NCI-H1105 (cell line): Measurements from ENCODE around the gene TPMT.
"Not testable (repeated sequence)": the region's sequence is repeated elsewhere in the genome, so short reads cannot be mapped to it uniquely, and the experiment has no call there.

Experiments used
- DNase-seq: peaks from one replicate; lab custom pipeline; 2025; lab: John Stamatoyannopoulos, UW

The TPMT gene

DNA sequence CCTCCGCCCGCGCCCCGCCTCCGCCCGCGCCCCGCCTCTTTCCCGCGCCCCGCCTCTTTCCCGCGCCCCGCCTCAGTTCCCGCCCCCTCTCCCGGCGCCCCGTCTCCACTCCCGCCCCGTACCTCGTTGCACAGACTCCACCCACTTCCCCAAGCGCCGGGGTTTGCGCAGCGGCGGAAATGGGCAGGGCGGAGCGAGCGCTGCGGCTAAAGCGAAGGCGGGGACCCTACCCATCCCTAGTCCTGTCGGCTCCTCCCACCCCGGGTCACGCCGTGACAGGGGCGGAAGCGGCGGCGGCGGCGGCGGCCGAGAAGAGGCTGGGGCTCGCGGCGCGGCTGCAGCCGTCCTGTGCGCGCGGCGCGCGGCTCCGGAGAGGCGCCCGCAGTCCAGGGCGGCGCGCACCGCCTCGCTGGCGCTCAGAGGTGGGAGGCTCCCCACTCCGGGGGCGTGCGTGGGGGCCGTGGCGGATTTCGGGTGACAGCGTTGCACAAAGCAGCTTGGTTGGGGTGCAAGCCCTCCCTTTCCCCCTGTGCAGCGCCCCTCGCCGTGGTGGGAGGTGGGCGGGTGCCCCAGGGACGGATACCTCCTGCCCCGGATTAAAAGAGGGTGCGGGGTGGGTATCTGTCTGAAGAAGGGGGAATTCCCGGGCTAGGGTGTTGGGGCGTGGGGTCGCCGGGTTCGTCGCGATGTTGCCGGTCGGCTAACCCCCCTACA, 430 bp upstream of the TPMT start, which contains the start of gene KDM1B:
Gene KDM1B (plus strand): TSS at position 273 of the 714 bp plus-strand sequence. CDS start 4,474 bp downstream, outside the sequence.
- peak; percentile 99 for DNase-seq

DNA sequence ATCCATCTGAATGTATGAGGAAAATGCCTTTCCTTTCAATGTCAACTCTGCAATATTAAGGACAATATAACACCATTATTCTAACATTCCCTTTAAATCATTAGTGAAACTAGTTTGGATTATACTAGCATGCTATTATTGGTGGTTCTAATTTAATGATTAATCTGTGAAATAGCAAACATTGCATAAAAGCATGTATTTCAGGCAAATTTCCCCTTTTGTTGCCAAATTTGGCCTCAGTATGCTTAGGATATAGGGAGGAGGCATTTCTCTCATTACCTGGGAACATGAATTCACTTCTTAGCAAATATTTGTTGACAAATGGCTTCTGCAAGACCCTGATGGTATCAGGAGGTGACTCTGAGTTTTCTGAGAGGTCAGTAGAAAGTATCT, 1.6 kb downstream of the TPMT start:
- DNase-seq, result no peak

DNA sequence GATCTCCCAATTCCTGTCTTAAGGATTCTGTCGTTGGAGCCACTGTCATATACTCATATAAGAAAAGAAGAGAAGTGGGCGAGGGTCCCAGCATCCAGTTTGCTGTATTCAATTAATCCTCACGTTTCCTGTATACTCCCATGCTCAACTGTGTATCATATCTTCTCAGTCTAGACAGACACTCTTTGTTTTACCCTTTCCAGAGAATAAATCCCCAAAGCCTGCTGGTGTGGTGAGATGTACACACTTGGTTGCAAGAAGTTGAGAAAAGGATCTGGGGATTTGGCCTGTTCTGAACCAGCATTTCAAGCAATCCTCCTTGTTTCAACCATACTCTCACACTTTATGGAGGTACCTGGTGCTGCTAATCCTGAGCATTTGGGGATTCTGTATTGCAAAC, 3.1 kb downstream of the TPMT start:
- no peak for DNase-seq

DNA sequence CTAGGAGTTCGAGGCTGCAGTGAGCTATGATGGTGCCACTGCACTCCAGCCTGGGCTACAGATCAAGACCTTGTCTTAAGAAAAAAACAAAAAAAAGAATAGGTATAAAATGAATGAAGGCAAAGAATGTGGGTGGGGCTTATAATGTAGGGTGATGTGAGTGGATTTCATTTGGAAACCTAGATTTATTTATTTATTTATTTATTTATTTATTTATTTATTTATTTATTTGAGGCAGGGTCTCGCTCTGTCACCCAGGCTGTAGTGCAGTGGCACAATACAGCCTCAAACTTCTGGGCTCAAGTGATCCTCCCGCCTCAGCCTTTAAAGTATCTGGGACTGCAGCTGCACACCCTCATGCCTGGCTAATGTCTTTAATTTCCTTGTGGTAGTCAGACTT, 3.5 kb downstream of the TPMT start:
- not testable (repeated sequence) for DNase-seq

DNA sequence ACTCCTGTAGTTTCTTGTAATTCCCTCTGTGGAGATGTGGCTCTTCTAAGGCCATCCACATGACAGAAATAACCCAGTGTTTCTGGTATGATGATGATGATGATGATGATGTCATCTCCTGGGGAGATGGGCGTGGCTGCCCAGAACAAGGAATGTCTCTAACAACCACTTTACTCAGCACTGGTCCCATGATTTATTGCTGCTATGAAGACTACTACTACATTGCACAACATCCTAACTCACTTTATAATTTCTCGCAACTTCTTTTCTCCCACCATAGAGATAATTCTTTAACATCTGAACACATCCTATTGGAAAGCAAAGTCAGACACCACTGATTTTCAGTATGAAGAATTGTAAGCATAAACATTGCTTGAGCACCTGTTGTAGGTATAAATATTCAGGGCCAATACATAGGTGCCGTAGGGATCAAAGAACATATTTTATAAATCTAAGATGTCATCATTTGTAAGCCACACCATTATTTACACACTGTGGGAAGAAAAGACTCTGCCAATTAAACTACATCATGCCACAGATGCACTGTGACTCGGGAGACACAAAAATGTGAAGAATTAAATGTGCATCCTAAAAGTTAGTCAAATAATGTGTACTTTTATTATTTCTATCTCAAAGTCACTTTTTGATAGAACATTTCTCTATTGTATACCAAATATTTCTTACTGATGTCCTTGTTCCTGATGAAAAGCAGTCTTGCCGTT, 6.4 kb downstream of the TPMT start:
- DNase-seq, result no peak

DNA sequence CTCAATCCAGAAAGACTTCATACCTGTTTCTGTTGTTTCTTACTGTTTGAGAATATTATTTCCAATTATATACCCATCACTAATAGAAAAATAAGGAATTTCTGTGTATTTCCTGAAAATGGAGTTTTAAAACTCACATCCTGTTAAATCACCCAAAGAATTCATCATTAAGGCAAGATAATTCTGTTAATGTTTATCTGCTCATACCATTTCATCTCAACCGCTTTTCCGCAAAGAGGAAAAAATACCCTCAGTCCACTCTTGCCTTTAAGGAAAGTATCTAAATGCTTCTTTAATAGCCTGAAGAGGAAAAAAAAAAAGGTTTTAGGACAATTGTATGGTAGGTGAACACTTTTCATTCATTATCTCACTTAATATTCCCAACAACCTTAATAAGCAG, 7.3 kb downstream of the TPMT start:
- DNase-seq, result no peak

DNA sequence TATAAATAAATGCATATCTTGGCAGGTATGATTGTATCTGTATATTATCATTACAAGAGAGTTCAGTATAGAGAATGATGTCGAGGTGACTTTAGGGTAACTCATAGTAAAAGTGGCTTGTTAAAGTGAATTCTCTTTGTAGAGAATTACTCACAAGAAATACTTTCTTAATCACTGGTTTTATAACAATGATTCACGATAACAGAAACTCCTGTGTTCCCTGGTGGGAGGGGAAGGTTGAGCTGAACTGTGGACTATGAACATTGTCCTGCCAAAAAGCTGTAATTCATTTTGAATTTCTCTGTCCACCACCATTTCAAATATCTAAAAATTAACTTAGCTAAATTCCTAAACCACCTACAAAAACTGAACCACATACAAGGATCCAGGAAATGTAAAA, 7.7 kb downstream of the TPMT start:
- no peak for DNase-seq

DNA sequence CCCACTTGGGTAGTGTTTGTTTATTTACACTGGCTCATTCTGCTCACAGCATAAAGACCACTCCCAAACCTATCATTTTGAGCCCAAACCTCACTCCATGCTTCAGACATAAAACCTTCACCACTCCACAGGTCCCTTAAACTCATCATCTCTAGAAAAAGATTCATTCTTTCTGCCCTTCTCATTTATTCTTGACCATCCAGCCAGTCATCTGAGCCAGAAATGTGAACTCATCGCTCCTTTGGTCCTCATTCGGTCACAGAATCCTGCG, 12.4 kb downstream of the TPMT start:
- DNase-seq, result peak; percentile 65

DNA sequence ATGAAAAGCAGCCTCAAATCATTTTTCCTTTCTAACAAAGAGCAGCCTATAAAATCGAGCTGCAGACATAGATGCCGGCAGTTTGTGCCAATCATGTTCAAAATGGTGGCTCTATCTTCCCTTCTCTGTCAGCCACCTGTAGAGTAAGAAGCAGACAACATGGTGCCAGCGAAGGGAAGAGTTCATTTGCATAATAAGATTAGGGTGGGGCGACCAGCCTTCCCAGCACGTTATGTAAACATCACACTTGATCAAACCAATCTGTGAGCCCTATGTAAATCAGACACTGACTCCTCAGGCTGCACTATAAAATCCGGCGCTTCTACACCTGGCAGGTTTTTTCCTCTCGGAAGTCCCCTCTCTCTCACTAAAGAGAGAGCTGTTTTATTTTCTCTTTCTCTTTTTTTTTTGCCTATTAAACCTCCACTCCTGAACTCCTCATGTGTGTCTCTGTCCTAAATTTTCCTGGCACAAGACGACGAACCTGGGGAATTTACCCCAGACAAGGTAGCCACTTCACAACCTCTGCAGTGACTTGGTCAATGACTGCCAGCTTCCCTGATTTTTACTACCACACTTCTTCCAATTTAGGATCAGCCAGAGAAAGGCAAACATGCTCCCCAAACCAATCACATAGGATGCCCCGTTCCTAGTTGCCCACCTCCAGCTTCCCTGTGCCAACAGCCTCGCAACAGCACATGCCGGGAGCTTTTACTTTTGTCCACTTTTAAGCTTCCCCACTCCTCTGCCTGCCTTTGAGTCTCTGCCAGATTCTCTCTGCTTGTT, 12.9 kb downstream of the TPMT start:
- peak; percentile 95 for DNase-seq

DNA sequence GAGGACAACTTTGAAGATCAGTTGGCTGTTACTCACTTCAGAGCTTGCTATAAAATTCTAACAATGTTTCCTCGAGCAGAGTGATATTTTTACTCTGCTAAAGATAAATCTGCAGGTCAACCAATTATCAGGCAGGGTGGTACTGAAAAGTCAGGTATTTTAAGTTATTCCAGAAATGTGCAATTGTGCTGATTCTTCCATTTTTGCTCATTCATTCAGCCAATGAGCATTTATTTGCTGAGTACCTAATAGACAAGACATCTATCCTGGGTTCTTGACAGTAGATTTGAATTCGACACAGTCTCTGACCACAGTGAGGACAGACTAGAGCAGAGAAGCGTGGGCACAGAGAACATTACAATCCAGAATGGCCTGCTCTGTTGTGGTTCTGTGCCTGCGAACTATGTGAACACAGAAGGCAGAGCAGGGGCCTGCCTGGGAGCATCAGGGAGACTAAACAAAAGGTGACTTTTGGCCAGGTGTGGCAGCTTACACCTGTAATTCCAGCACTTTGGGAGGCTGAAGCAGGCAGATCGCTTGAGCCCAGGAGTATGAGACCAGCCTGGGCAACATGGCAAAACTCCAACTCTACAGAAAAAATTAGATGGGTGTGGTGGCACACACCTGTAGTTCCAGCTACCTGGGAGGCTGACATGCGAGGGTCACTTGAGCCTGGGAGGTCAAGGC, 14.8 kb downstream of the TPMT start:
- no peak for DNase-seq

DNA sequence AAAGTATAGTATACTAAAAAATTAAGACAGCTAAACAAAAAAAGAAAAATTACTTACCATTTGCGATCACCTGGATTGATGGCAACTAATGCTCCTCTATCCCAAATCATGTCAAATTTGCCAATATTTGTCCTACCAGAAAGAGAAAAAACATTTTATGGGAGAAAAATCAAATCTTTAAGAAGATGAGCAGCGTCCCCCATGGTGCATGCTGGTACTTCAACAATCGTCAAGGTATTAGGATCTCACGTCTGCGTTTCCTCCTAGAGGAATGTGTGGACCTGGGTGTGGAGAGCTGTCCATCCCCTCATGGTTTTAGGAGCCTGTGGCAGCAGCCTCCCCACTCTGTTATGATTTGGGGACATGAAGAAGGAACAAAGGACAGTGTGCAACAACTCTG, 16.0 kb downstream of the TPMT start:
- no peak for DNase-seq

DNA sequence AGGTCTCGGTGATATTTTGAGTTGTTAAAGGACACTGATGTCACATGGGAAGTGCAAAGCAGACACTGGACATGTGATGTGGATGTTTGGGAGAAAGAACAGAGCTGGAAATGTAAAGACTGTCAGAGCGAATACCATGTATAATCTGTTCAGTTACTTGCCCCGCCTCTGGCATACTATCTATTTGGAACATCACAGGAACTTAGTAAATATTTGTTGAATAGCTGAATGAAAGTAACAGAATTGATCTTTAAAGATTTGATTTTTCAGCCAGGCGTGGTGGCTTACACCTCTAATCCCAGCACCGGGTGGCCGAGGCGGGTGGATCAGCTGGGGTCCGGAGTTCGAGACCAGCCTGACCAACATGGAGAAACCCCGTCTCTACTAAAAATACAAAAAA, 18.6 kb downstream of the TPMT start:
- no peak for DNase-seq

DNA sequence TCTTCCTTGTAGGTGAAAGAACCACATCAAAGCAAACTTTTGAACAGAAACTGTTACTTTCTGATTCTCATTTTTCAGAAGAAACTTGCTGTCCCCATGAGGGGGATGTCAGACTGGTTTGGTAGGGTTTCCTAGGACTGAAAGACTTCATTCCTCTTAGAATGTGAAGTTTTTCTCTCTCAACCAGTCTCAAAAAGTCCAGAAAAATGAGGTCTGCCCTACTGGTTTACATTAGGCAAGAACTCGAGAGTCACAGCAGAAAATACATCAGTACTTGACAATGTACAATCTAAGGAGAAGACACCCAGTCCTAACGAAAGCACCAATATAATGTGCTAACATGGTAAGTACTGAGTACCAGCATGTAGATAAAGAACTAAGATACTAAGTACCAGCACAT, 19.7 kb downstream of the TPMT start:
- DNase-seq, result no peak

DNA sequence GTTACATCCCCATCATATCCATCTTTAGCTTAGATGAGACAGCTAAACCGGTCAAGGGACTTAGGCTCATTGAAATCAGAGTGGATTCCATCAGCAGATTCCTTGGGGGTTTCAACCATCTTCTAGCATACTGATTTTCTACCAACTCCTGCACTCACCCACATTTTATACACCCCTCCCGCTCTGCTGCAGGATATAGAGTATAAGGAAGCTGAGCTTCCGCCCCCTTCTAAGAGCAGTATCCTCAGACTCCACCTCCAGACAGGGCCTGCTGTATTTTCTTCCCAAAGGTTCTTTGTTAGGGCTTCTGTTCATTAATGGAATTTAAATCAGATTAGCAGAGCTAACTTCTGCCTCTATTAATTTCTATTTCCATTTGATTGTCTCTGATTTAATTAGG, 22.5 kb downstream of the TPMT start:
- no peak for DNase-seq

DNA sequence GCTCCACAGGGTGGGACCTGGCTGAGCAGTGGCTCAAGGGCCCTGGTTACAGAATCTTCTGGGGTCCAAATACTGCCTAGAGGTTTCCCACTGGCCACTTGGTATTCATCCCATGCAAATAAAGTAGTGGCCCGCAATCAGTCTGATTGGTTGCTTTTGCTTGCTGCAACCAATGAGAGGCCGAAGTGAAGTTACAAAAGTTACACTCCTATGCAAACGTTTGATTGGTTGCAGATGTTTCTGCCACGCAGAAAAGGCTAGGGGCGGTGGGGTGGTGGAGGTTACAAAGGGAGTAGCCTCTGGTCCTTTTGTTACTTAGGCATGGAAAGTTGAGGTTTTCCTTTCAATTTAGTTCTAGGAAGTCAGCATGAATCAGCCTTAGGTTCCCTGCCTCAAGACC, 28.8 kb downstream of the TPMT start:
- DNase-seq, result no peak

DNA sequence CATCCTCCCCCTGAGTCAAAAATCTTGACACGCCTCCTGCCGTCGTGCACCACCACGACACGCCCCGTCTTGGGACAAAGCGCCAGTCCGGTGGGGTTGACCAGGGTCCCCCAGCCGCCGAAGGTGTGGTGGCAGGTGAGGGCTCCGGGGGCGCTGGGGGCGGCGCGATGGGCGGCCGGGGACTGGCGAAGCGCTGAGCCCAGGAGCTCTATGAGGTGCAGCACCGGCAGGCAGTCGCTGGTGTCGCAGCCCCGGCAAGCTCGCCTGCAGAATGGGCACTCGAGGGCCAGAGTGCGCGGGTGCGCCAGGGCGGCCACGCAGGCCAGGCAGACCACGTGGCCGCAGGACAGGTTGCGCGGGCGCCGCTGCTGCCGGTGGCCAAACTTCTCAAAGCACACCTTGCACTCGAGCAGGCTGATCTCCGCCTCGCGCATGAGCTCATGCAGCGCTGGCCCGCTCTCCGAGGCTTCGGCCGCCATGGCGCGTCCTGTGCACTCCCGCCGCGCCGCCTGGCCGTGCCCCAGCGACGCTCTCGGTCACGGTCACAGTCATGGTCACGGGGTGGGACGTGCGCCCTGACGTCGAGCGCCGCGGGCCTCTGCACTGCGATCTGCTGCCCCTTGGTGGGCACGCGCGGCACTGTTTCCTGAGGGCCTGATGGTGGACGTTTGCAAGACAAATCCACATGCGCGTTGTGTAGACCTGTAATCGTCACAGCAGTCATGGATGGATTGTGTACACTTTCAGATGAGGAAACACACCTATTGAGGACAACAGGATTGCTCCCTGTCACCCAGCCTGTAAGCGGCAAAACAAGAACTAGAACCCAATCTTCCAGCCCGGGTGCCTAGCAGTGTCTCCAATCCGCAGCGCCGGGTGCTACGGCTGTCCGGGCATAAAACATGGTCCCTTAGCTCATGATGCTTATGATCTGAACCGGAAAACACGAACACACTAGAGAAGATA, 32.5 kb downstream of the TPMT start, which contains the start of gene NHLRC1:
Gene NHLRC1 (minus strand): TSS at position 550 of the 966 bp plus-strand sequence. CDS start 71 bp downstream, at position 479.
- DNase-seq, result peak; percentile 55

DNA sequence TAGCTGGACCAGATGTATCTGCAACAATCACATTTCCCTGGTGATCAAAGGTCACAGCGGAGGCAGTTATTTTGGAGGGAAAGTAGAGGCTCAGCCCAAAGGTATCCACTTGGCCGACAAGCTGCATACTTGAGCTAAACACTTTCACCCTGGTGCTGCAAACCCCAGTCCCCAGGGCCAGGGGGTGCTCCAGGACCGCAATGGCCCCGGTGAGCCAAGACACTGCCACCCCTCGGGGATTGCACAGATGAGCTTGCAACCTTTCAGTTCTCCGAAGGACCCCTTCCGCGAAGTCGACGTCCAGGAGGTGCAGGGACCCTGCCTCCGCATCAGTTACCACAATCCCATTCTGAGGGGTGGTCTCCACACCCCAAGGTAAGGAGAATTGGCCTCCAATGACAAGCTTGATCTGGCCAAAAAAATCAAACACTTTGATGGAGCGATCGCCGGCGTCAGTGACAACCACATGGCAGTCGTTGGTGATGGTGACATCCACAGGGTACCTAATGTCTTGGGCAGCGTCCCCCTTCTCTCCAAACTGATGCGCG, 33.2 kb downstream of the TPMT start:
- DNase-seq, result no peak

DNA sequence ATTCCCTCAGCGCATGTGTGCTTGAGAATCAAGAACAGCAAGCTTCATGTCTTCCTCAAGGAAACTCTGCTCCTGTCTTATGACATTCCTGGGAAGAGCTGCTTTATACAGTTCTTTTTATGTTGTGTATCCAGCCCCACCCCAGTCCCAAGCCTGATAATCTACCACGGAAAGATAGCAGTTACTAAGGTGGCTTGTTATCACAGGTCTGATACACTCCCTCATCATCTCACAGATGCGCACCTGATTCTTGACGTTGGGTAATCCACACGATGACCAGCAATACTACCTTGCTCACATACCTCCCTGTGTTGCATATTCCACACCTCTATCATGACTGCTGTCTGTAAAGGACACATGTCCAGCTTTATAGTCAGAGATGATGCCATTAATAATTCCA, 35.6 kb downstream of the TPMT start:
- no peak for DNase-seq

DNA sequence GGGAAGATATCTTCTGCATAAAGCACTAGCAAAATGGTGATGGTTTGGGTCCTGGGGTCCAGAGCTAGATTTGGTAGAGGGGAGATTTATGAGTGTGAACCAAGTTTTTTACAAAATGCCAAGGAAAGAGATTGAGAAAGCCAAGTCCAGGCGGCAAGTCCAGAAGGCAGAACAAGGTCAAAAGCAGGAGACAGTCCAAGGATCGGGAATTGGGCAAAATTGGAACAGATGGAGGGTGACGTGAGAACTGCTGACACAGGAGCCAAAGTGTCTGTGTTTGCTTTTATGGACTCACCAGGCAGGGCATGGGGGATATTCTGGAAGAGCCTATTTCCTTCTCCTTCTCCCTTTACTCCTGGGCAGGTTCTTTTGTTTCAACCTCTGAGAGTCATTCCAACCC, 36.5 kb downstream of the TPMT start:
- DNase-seq, result no peak

DNA sequence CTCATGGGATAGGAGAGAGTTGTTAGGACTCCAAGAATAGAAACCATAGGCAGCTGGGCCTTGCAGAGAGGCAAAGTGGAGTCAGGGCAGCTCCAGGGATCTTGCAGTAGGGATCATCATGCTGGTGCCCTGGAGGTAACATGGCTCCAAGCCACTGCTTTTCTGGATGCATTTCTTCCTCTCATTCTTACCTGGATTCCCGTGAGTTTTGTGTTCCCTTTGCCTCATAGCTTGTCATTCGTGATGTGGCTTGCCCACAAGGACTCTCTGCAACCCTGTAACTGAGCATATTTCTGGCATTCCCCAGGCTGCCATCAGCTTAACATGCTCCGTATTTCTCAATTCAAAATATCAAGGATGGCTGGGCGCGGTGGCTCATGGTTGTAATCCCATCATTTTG, 37.7 kb downstream of the TPMT start:
- no peak for DNase-seq

DNA sequence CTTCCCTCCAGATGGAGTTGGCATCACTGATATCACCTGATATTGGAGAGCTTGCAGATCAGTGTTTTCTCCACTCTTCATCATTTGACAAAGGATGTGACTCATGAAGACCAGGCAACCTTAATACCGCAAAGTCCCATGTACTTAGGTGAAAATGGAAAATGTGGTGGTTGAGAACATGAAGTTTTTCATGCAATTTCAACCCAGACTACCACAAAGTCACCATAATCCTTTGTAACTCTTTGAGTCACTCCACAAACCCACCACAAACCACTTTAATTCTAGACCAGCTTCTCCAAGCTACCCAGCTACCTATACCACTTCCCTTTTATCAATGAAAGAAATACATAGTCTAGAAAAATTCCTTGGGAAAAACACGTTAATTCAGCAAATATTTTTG, 39.5 kb downstream of the TPMT start:
- DNase-seq, result no peak
